Measurements from ENCODE around the gene RNPEP.
"Not testable (repeated sequence)": the region's sequence is repeated elsewhere in the genome, so short reads cannot be mapped to it uniquely, and the experiment has no call there.

RNPEP gene, protein sequence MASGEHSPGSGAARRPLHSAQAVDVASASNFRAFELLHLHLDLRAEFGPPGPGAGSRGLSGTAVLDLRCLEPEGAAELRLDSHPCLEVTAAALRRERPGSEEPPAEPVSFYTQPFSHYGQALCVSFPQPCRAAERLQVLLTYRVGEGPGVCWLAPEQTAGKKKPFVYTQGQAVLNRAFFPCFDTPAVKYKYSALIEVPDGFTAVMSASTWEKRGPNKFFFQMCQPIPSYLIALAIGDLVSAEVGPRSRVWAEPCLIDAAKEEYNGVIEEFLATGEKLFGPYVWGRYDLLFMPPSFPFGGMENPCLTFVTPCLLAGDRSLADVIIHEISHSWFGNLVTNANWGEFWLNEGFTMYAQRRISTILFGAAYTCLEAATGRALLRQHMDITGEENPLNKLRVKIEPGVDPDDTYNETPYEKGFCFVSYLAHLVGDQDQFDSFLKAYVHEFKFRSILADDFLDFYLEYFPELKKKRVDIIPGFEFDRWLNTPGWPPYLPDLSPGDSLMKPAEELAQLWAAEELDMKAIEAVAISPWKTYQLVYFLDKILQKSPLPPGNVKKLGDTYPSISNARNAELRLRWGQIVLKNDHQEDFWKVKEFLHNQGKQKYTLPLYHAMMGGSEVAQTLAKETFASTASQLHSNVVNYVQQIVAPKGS

DNA sequence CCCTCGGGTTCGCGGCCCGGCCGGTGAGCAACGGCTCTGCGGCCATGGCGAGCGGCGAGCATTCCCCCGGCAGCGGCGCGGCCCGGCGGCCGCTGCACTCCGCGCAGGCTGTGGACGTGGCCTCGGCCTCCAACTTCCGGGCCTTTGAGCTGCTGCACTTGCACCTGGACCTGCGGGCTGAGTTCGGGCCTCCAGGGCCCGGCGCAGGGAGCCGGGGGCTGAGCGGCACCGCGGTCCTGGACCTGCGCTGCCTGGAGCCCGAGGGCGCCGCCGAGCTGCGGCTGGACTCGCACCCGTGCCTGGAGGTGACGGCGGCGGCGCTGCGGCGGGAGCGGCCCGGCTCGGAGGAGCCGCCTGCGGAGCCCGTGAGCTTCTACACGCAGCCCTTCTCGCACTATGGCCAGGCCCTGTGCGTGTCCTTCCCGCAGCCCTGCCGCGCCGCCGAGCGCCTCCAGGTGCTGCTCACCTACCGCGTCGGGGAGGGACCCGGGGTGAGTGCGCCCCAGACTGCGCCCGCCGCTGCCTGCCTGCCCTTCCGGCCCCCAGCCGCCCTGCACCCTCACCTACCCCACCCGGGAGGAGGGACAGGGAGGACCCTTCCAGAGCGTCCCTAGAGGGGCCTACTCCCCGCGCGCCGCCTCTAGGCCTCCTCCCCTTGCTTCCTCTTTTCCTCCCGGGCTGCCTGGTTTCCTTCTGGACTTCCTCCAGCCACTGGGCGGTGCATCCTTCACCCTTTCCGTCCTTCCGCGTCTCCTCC, at the start of gene RNPEP:
Gene RNPEP, plus strand, starts transcription at position 26 of the 757 bp plus-strand sequence. Its CDS starts 19 bp downstream, at position 45.
- peak within 1 kb of the TSS; percentile 67 to 99 (median 85) for H3K4me3 ChIP-seq
- peak within 1 kb of the TSS; percentile 88 to 97 (median 92) for H3K27ac ChIP-seq

DNA sequence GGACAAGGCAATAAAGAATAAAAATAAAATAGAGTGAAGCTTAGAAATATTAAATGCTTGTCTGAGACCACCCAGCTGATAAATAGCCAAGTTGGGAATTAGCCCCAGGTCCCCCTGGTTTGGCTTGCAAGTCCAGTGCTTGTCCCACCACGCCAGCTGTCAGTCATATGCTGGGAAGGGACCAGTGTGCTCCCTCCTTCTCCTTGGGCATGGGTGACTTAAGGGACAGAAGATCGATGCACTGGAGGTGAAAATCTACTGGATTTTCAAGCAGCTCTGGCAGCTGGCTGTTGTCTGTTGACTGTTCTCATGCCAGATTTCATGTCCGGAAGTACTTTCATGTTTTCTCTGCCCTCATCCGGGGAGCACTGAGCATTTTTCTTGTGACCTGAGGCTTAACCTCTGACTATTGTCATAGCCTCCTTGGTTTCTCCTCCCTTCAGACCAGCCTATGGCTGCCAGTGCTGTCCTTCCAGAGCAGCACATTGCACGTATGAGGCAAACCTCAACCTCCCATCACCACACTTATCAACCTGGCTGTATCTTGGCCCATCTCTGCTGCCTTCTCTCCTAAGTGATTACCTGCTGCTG, 48.5 kb upstream of the RNPEP start:
- Histone ChIP-seq H3K4me3 (no peak overlapping the region), H3K27ac (no peak overlapping the region)

DNA sequence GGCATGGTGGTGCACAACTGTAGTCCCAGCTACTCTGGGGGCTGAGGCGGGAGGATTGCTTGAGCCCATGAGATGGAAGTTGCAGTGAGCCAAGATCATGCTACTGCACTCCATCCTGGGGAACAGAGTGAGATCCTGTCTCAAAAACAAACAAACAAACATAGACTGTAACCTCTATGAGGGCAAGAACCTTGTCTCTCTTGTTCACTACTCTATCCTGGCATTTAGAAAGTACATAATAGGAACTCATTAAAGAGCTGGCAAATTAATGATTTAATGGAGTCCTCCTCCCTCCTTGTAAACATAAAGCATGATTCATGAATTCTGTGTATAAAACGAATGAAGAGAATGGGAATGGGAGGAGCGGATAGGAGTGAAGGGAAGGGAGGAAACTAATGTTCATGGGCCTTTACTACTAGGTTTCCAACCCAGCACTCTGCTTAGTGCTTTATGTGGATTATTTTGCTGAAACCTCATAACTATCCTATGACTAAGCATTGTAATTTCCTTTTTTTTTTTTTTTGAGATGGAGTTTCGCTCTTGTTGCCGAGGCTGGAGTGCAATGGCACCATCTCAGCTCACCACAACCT, 44.7 kb upstream of the RNPEP start:
- H3K27ac ChIP-seq: peak overlapping the region in 3 of 21 experiments; percentile 17 to 56 (median 40)
- H3K4me3 ChIP-seq: no peak overlapping the region

DNA sequence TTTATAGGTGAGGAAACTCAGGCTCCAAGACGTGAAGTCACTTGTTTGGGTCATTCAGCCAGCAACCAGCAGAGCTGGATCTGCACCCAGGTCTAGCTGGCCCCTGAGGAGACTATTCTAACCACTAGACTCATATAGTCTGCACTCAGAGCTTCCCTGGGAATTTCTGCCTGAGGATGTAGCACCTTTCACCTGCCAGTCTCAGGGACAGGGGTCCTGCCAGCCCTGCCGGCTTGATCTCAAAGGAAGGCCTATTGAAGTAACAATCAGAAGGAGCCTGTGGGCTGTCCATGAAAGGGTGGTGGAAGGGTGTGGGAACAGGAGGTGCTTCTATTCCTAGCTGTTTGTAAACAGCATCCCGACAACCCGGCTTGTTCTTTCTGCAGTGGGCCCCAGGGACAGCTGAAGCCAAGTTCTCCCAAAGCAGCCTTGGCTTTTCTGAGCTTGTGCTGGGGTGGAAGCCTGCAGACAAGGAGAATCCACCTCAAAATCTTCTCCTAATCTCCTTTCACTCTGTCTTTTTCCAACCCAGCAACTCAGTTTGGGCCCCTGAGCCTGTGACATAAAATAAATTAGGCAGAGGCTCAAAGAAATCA, 43.9 kb upstream of the RNPEP start:
- Histone ChIP-seq H3K4me3 (no peak overlapping the region), H3K27ac (peak overlapping the region in 5 of 21 experiments; percentile 10 to 56 (median 17))

DNA sequence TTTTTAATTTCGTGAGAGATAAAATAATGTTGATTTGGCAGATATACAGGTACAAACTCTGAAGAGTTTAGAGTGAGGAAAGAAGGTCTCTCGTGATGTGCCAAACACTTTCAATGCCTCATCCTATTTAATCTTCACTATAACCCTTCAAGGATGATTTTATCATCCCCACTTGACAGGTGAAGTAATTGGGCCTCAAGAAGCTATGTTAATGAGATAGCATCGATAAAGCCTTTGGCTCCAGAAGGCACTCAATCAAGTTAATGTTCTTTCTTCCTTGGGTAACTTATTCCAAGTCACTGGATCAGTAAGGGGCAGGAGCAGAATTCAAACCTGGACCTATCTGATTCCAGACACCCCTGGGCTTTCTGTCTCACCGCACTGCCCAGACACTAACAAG, 43.3 kb upstream of the RNPEP start:
- Histone ChIP-seq H3K27ac (no peak overlapping the region), H3K4me3 (no peak overlapping the region)

DNA sequence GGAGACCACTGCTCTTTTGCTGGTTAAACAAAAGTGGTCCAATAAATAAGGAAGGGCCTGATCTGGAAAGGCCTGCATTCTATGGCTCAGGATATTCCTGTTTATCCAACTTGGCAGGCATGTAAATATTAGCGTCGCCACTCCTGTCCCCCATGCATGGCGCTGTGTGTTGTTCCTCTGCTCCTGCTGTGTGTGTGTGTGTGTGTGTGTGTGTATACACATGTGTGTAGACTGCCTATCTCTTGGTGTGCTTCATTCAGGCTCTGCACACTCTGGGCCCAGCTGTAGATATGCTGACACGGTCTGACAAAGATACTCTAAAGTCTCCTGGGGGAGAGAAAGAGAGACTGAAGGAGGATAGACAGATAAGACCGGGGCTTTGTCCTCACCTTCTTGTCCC, 42.9 kb upstream of the RNPEP start:
- Histone ChIP-seq H3K4me3 (no peak overlapping the region), H3K27ac (no peak overlapping the region)

DNA sequence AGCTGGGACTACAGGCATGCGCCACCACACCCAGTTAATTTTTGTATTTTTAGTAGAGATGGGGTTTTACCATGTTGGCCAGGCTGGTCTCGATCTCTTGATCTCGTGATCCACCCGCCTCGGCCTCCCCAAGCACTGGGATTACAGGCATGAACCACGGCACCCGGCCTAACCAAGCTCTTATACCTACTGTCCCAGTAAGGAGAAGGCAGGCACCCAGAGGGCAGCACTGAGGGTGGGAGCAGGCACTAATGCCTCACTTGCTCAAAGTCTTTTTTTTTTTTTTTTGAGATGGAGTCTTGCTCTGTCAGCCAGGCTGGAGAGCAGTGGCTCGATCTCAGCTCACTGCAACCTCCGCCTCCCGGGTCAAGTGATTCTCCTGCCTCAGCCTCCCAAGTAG, 42.1 kb upstream of the RNPEP start:
- H3K27ac ChIP-seq, H3K4me3 ChIP-seq: not testable (repeated sequence)

DNA sequence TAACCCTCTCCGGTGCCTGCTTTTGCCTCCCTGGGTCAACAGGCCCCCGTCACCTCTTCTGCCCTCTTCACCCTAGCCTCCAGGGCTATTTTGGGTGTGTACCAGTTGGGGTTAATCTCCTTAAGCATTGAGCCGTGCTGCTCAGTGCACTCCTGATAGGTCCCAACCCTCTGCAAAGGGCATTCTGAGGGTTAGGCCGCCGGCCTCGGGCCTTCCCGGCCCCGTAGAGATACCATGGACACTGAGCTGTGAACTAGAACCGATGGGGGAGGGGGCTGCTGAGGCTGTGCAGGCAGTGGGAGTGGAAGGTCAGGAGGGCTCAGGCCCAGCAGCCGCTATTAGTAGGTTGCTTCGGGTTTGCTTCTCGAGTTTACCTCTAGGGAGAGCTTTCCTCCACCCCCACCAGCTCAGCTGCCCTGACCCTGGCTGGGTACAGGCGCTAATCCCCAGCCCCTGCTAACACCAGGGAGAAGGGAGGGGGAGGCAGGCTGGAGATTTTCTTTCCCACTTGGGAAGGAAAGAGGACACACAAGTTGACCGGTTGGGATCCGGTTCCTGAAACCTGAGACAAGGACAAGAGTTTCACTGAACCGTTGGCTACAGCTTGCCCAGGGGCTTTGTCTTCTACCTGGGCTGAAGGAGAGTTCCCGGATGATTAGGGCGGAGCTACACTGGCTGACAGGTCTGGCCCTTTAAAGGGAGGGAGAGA, 40.9 kb upstream of the RNPEP start:
- Histone ChIP-seq H3K4me3 (no peak overlapping the region), H3K27ac (peak overlapping the region in 1 of 21 experiments; percentile 4)

DNA sequence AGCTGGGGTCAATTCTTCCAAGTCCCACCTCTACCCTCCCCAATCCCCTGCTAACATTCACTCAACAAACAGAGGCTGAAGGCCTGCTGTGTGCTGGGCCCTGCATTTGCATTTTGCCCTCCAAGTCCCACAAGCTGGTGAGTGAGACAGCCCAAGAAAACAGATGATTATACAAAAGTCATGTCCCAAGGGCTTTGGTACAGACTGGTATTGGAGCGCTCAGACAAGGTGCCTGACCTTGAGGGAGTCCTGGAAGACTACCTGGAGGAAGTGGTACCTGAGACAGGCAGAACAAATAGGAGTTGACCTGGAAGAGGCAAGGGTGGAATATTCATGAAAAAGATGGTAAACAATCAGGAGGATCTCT, 40.3 kb upstream of the RNPEP start:
- Histone ChIP-seq H3K27ac (no peak overlapping the region), H3K4me3 (no peak overlapping the region)

DNA sequence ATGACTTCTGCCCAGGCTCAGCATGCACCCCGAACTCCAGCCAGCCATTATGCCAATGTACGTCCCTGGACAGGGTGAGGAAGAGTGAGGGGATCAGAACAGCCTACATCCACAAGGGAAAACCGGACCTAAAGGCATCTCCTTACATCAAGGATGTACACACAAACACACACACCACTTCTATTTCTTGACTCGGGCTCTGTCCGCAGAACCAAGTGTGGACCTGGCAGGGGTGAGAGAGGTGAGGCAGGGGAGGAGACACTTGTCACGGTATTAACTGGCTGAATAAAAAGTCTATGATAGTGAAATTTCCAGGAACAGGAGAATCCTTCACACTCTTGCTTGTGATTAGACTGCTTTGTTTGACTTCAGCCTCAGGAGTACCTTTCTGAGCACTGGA, 38.4 kb upstream of the RNPEP start:
- no peak overlapping the region for H3K27ac ChIP-seq
- peak overlapping the region in 2 of 7 experiments; percentile 1 to 18 for H3K4me3 ChIP-seq

DNA sequence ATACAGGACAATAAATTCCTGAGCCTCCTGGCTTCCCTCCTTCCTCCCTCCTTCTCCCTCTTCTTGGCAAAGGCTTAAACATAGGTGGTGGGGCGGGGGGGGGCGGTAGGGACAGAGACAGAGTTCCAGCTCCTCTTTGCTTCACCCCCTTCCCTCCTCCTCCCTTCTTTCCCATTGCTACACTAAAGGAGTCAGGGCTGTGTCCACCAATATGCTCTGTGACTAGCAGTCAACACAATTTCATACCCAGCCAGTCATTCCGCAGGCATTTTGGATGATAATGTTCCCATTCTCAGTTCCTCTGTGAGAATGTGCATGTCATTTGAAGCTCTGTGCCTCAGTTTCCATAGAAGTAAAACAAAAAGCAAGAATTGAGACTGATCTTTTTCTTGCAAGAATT, 37.8 kb upstream of the RNPEP start:
- peak overlapping the region in 4 of 7 experiments; percentile 18 to 44 (median 22) for H3K4me3 ChIP-seq
- no peak overlapping the region for H3K27ac ChIP-seq

DNA sequence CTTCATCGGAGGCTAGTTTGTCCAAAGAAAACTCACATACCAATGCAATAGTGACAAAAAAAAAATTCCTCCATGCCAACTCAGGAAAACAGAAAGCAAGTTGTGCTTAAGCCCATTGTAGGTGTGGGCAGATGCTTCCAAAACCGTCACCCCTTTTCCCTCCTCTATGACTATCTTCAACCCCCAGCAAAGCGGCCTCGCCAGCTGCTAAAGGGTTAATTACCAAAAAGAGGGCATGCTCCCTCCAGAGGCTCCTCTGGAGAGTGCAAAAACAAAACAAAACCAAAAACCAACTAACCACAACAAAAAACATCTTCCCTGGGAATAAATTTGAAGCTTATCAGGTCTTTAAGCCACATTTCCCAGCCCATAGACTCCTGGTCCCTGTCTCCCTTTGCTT, 37.3 kb upstream of the RNPEP start:
- peak overlapping the region in 6 of 7 experiments; percentile 18 to 44 (median 22) for H3K4me3 ChIP-seq
- peak overlapping the region in 1 of 21 experiments; percentile 38 for H3K27ac ChIP-seq

DNA sequence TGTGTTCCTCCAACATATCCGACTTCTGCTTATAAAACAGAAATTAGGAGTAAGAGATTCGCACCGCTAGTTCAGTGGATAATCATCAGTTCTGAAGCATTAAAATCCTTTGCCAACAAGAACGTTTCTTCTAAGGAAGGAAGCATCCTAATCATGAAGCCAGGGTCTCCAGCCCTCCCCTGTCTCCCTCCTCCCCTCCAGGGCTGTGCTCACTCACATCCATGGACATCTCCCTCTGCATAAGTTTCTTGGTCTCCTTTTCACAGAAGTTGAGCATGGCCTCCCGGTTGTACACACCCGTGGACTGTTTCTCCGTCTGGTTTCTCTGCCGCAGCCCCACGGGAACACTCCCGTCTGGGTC, 36.6 kb upstream of the RNPEP start:
- Histone ChIP-seq H3K4me3 (peak overlapping the region; percentile 4 to 44 (median 22)), H3K27ac (peak overlapping the region in 6 of 21 experiments; percentile 17 to 74 (median 40))

DNA sequence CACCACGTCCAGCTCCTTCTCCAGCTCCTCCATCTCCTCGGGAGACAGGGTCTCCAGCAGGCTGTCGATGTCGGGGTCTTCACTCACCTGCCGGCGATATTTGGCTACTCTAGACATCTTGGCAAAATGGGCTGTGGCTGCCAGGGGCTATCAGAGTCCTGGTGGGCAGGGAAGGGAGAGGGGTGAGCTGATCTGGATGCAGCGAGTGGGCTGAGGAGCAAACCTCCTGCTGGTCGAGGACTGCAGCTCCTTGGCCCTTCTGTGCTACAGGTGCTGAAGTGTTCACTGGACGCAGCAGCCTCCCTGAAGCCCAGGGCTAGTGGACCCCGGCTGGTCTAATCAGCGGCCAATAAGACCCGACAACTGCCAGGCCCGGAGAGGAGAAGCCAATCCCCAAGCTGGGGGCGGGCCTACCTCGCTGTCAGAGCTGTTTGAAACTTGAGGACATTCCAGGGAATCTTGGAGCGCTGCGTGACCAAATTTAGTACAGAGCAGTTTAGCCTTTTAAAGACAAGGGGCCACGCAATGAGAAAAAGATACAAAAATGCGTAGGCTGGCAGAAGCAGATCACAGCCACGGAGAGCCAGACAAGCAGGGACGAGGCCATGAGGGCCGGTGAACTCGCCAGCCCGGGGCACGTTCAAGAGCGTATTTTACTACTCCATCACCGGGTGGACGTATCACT, 36.1 kb upstream of the RNPEP start, which contains the start of gene LMOD1:
Gene LMOD1, minus strand, starts transcription at position 325 of the 685 bp plus-strand sequence. Its CDS starts 208 bp downstream, at position 117.
- Histone ChIP-seq H3K27ac (peak within 1 kb of the TSS in 13 of 21 experiments; percentile 6 to 74 (median 43)), H3K4me3 (peak within 1 kb of the TSS; percentile 4 to 44 (median 22))

DNA sequence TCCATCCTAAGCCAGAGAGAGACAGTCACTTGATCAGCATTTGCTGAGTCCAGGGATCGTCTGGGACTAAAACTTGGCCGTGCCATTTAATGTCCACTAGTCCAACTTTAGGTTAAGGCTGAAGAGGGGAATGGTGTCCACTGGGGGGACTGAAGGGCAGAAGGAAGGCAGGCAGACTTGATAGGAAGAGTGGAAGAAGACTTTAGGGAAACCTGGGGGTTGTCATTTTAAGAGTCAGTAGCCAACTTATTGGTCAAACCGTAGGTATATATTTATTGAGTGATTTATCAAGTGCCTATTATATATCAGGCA, 34.8 kb upstream of the RNPEP start:
- H3K4me3 ChIP-seq: no peak overlapping the region
- H3K27ac ChIP-seq: peak overlapping the region in 1 of 21 experiments; percentile 73

DNA sequence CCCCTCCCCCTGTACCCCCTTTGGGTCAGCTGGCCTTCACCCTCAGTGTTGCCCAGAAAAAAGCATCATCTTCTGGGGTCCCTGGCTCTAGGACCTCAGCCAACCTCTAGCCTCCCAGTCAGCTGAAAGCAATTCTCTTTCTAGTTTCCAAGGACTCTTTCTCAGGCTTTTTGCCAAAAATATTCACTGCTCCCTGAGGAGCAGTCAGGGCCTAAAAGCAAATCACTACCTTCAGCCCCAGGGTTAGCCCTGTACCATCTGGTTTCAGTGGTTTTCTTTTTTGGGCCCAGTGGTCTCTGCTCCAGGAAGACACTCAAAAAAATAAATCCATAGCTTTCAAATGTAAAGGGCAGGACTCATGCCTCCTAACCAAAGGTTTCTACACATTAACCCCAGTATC, 33.0 kb upstream of the RNPEP start:
- no peak overlapping the region for H3K4me3 ChIP-seq
- H3K27ac ChIP-seq: no peak overlapping the region

DNA sequence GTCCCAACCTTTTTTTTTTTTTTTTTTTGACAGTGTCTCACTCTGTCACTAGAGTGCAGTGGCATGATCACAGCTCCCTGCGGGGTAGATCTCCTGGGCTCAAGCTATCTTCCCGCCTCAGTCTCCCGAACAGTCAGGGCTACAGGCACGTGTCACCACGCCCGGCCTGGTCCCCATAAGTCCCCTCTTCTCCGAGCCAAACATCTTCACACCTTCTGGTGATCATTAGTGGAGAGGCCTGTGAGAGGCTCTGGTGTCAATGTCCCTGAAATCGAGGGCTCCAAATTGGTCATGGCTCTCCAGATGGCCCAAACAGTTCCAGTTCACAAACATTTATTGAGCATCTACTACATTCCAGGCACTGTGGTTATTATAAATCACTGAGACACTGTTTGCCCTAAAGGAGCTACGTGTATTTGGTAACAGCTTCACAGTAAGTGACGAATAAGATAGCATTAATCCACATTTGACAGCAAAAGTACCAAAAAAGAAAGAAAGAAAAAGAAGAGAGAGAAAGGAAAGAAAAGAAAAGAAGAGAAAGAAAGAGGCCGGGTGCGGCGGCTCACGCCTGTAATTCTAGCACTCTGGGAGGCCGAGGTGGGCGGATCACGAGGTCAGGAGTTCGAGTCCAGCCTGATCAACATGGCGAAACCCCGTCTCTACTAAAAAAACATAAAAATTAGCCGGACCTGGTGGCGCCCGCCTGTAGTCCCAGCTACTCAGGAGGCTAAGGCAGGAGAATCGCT, 28.0 kb upstream of the RNPEP start:
- H3K27ac ChIP-seq: peak overlapping the region; percentile 41 to 92 (median 88)

More for the DNA sequence above, 28.0 kb upstream of the RNPEP start:
- peak overlapping the region; percentile 62 to 95 (median 82) for H3K4me3 ChIP-seq
